Prostate gland (tissue), 2 donors: Measurements from ENCODE around the gene SPRY2. TPM values are rescaled to one million over a fixed set of nuclear protein-coding genes. Genes with fewer than 3 reads are reported as not detected.
"Not testable (repeated sequence)": the region's sequence is repeated elsewhere in the genome, so short reads cannot be mapped to it uniquely, and the experiment has no call there.

Experiments
- DNase-seq: peaks from one replicate; pipeline ENCODE4 v3.0.0-alpha.2; 2019; ENCODE audit warnings: low spot score
- H3K27ac ChIP-seq, 2 donors: fragments of 200-600 bp; sonication (generic); 2 replicates each; pipeline ENCODE4 v1.5.1; 2017 to 2019
- H3K27me3 ChIP-seq: fragments of 200-600 bp; sonication (generic); replicated peaks from 2 replicates; pipeline ENCODE4 v1.5.1; 2019; ENCODE audit not compliant: insufficient read depth
- H3K36me3 ChIP-seq, 2 donors: fragments of 200-600 bp; sonication (generic); 1 replicate in 1 of 2; 2 replicates in 1 of 2; pipeline versions ENCODE4 v1.5.1 to v1.8.1; 2017 to 2019
- H3K4me1 ChIP-seq: fragments of 200-600 bp; sonication (generic); replicated peaks from 2 replicates; pipeline ENCODE4 v1.5.1; 2019
- H3K4me3 ChIP-seq, 2 donors: fragments of 200-600 bp; sonication (generic); 2 replicates each; pipeline ENCODE4 v1.5.1; 2017 to 2019
- H3K9me3 ChIP-seq: fragments of 200-600 bp; sonication (generic); 2 replicates; pipeline ENCODE4 v1.5.1; 2017
- CTCF ChIP-seq, 4 experiments: fragments of 200-600 bp in 2 of 4; fragments of 450-650 bp in 2 of 4; sonication (generic) in 2 of 4; IDR thresholded peaks; 1 replicate in 3 of 4; 2 replicates in 1 of 4; pipeline ENCODE4 v1.5.1; 2016 to 2019; ENCODE audit warnings: antibody characterized with exemption in 4 of 4, mild to moderate bottlenecking in 2 of 4, moderate library complexity in 2 of 4
- POLR2A ChIP-seq: fragments of 450-650 bp; IDR thresholded peaks from one replicate; pipeline ENCODE4 v1.6.1; 2016; ENCODE audit warnings: antibody characterized with exemption, mild to moderate bottlenecking
- POLR2AphosphoS5 ChIP-seq: sonication (generic); formaldehyde crosslinking; IDR thresholded peaks from one replicate; pipeline ENCODE4 v1.6.1; 2017; ENCODE audit warnings: antibody characterized with exemption
- WGBS: methylation state at CpG from one replicate; pipeline ENCODE4 v1.1.5; 2018; 5-methylcytosine and 5-hydroxymethylcytosine counted together
- intact Hi-C: fragments of 100-400 bp; cut with DNase I; formaldehyde crosslinking; loops from one replicate; pipeline ENCODE4 v1.14.2; 2022
- total RNA-seq, 2 donors: library from RNA; depleted of rRNA; stranded (reverse); fragments of >200 nt; gene quantifications; one replicate each; pipeline ENCODE4 v1.1.0, GENCODE V29; 2016

SPRY2 gene
- total RNA-seq, 2 donors from 2014 or later = 21.5 to 31.3 TPM

DNA sequence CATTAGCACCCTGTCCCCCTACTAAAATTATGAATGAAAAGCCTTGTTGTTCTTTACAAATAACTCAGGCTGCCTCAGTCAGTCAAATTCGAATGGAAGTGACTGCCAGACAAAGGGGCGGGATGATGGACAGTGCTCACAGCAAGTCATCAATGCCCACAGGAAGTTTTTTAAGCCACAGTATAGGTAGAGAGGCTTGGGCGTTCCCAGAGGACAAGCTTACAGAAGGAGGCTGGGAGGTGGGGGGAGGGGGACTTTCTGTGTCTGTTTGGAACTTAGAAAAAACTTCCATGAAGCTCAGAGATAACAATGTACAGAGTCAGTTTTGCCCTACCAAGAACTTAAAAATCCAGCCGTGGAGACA is 18.5 kb upstream of the SPRY2 start:
- intact Hi-C loops = no loop called here
- no peak for DNase-seq
- Histone ChIP-seq H3K36me3 (no peaks in the 10 kb centered on the region), H3K27ac (no peak overlapping the region), H3K27me3 (no peaks in the 10 kb centered on the region), H3K4me1 (no peaks in the 10 kb centered on the region), H3K9me3 (no peaks in the 10 kb centered on the region), H3K4me3 (no peak overlapping the region)
- TF ChIP-seq CTCF (IDR thresholded peaks at IDR 0.05) (no peak), POLR2AphosphoS5 (no peak), POLR2A (no peak)
- WGBS = 69% methylated on average over 4 of the region's 4 CpGs

DNA sequence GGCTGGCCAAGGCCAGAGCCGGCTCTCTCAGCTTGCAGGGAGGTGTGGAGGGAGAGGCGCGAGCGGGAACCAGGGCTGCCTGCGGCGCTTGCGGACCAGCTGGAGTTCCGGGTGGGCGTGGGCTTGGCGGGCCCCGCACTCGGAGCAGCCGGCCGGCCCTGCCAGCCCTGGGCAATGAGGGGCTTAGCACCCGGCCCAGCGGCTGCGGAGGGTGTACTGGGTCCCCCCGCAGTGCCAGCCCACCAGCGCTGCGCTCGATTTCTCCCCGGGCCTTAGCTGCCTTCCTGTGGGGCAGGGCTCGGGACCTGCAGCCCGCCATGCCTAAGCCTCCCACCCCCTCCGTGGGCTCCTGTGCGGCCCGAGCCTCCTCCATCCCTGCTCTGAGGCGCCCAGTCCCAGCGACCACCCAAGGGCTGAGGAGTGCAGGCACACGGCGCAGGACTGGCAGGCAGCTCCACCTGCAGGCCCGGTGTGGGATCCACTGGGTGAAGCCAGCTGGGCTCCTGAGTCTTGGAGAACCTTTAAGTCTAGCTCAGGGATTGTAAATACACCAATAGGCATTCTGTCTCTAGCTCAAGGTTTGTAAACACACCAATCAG is 14.7 kb upstream of the SPRY2 start:
- DNase-seq, intact Hi-C loops, H3K27me3 ChIP-seq, H3K4me1 ChIP-seq, H3K27ac ChIP-seq, H3K4me3 ChIP-seq, H3K9me3 ChIP-seq, H3K36me3 ChIP-seq: not testable (repeated sequence)
- 98% methylated on average over 26 of the region's 32 CpGs for WGBS

GRCh38 chr13:80348750-80349149 is 7.8 kb upstream of the SPRY2 start:
- TF ChIP-seq CTCF (IDR thresholded peaks at IDR 0.05) (no peak), POLR2AphosphoS5 (no peak), POLR2A (no peak)
- no peak for DNase-seq
- H3K27ac ChIP-seq = no peak overlapping the region
- 82% methylated on average over 6 of the region's 6 CpGs for WGBS
- H3K36me3 ChIP-seq = no peaks in the 10 kb centered on the region
- no peaks in the 10 kb centered on the region for H3K9me3 ChIP-seq
- no peak overlapping the region for H3K4me3 ChIP-seq
- intact Hi-C loops = no loop called here
- no peaks in the 10 kb centered on the region for H3K27me3 ChIP-seq
- no peaks in the 10 kb centered on the region for H3K4me1 ChIP-seq

- intact Hi-C loops = no loop called here
- H3K27ac ChIP-seq = no peak overlapping the region
- no peaks in the 10 kb centered on the region for H3K9me3 ChIP-seq
- no peak for TF ChIP-seq POLR2AphosphoS5
- TF ChIP-seq CTCF (IDR thresholded peaks at IDR 0.05) = no peak
- TF ChIP-seq POLR2A = no peak
- no peaks in the 10 kb centered on the region for H3K27me3 ChIP-seq
- no peak for DNase-seq
- H3K4me1 ChIP-seq = no peaks in the 10 kb centered on the region
- H3K36me3 ChIP-seq = no peaks in the 10 kb centered on the region
- H3K4me3 ChIP-seq = no peak overlapping the region
These were observed 7.4 kb upstream of the SPRY2 start for GRCh38 chr13:80348314-80348713.

GRCh38 chr13:80345771-80346510 is 5.0 kb upstream of the SPRY2 start:
- H3K36me3 ChIP-seq = no peaks in the 10 kb centered on the region
- TF ChIP-seq CTCF (IDR thresholded peaks at IDR 0.05) (no peak), POLR2AphosphoS5 (no peak), POLR2A (no peak)
- H3K4me1 ChIP-seq = no peaks in the 10 kb centered on the region
- no peak overlapping the region for H3K4me3 ChIP-seq
- WGBS = 56% methylated on average over 8 of the region's 8 CpGs
- intact Hi-C loops = no loop called here
- no peaks in the 10 kb centered on the region for H3K9me3 ChIP-seq
- no peaks in the 10 kb centered on the region for H3K27me3 ChIP-seq
- H3K27ac ChIP-seq = no peak overlapping the region
- no peak for DNase-seq

DNA sequence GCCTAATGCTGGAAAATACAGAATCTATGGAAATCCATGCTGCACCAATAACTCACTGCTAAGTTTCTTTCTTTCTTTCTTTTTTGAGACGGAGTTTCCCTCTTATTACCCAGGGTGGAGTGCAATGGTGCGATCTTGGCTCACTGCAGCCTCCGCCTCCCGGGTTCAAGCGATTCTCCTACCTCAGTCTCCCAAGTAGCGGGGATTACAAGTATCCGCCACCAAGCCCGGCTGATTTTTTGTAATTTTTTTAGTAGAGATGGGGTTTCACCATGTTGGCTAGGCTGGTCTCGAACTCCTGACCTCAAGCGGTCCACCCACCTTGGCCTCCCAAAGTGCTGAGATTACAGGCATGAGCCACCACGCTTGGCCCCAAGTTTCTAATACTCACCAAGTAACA is 3.1 kb upstream of the SPRY2 start:
- intact Hi-C loops, H3K27ac ChIP-seq, H3K36me3 ChIP-seq, H3K4me3 ChIP-seq, DNase-seq, H3K27me3 ChIP-seq, H3K9me3 ChIP-seq, H3K4me1 ChIP-seq: not testable (repeated sequence)
- 98% methylated on average over 11 of the region's 11 CpGs for WGBS
